NCI-H187 (cell line): ENCODE results near the gene HCN4.
A peak's percentile ranks its signal among the peaks of the same experiment; 100 is the strongest.

Source experiments
- DNase-seq, 2 experiments: peaks; one replicate each; lab custom pipeline; 2025; lab: John Stamatoyannopoulos, UW

Gene HCN4

GRCh38 chr15:73378089-73378488 lies 9.3 kb upstream of the HCN4 start:
- no peak for DNase-seq

- peak; percentile 86 to 87 for DNase-seq
These were observed 7.1 kb upstream of the HCN4 start for GRCh38 chr15:73375755-73376305.

- DNase-seq: no peak
These were observed 6.3 kb upstream of the HCN4 start for GRCh38 chr15:73375012-73375411.

- peak in 1 of 2 experiments; percentile 47 for DNase-seq
These were observed 5.8 kb upstream of the HCN4 start for GRCh38 chr15:73374604-73375003.

- no peak for DNase-seq
These were observed 4.5 kb upstream of the HCN4 start for GRCh38 chr15:73373221-73373620.

GRCh38 chr15:73371812-73372211 lies 3.1 kb upstream of the HCN4 start:
- DNase-seq: no peak

GRCh38 chr15:73370151-73370550 lies 1.4 kb upstream of the HCN4 start:
- no peak for DNase-seq

GRCh38 chr15:73369154-73369694 lies 466 bp upstream of the HCN4 start:
- no peak for DNase-seq

GRCh38 chr15:73367624-73368300 lies 996 bp downstream of the HCN4 start:
- DNase-seq: no peak

GRCh38 chr15:73366766-73367623 lies 1.8 kb downstream of the HCN4 start:
- no peak for DNase-seq

- DNase-seq: no peak
These were observed 4.7 kb downstream of the HCN4 start for GRCh38 chr15:73364070-73364469.

- no peak for DNase-seq
These were observed 5.9 kb downstream of the HCN4 start for GRCh38 chr15:73362900-73363299.

- no peak for DNase-seq
These were observed 7.4 kb downstream of the HCN4 start for GRCh38 chr15:73361337-73361736.

GRCh38 chr15:73359651-73360050 lies 9.1 kb downstream of the HCN4 start:
- no peak for DNase-seq

GRCh38 chr15:73357999-73358665 lies 10.6 kb downstream of the HCN4 start:
- DNase-seq: no peak

- DNase-seq: no peak
These were observed 13.0 kb downstream of the HCN4 start for GRCh38 chr15:73355612-73356265.

GRCh38 chr15:73354241-73354640 lies 14.5 kb downstream of the HCN4 start:
- DNase-seq: no peak

GRCh38 chr15:73353734-73354133 lies 15.0 kb downstream of the HCN4 start:
- DNase-seq: no peak

GRCh38 chr15:73352082-73352481 lies 16.7 kb downstream of the HCN4 start:
- no peak for DNase-seq

GRCh38 chr15:73349191-73349590 lies 19.6 kb downstream of the HCN4 start:
- no peak for DNase-seq

GRCh38 chr15:73346735-73347312 lies 21.9 kb downstream of the HCN4 start:
- DNase-seq: no peak
